Measurements from ENCODE around the gene LYSMD1. TPM values are rescaled to one million over a fixed set of nuclear protein-coding genes. Genes with fewer than 3 reads are reported as not detected.

LYSMD1 gene
- polyA plus RNA-seq, 1 donor (not counting 4 experiments of a cell fraction or from before 2014, with no cell fraction given) = 5.6 TPM

- Histone ChIP-seq H3K36me3 (ENCODE audit: control insufficient read depth in 2 of 2, extremely low read depth in 1 of 2, insufficient read depth in 2 of 2, low read length in 2 of 2) (peaks cover 14% of the 10 kb centered on the region in 2 experiments), H3K4me3 (ENCODE audit: control insufficient read depth in 2 of 3, extremely low read depth in 1 of 3, insufficient read depth in 2 of 3, low read depth in 1 of 3, low read length in 3 of 3) (no peak overlapping the region), H2AFZ (ENCODE audit: control insufficient read depth, low read length) (no peak overlapping the region), H4K20me1 (ENCODE audit: control insufficient read depth, extremely low read depth, insufficient read depth, low read length) (no peaks in the 10 kb centered on the region), H3K9me3 (ENCODE audit: control insufficient read depth, low read depth, low read length) (no peaks in the 10 kb centered on the region), H3K9me1 (ENCODE audit: control insufficient read depth, extremely low read depth, insufficient read depth, low read length) (no peaks in the 10 kb centered on the region), H3K9ac (ENCODE audit: control insufficient read depth, extremely low read depth, insufficient read depth, low read length) (no peak overlapping the region), H3K27me3 (ENCODE audit: control insufficient read depth, extremely low read depth, insufficient read depth, low read length) (no peaks in the 10 kb centered on the region), H3K4me2 (ENCODE audit: control insufficient read depth, extremely low read depth, insufficient read depth, low read depth, low read length) (peak overlapping the region; percentile 32), H3K4me1 (ENCODE audit: control insufficient read depth, extremely low read depth, insufficient read depth, low read length) (peaks cover 20% of the 10 kb centered on the region), H3K79me2 (ENCODE audit: control insufficient read depth, insufficient read depth, low read length) (peaks cover 36% of the 10 kb centered on the region), H3K27ac (ENCODE audit: control insufficient read depth, insufficient read depth, low read length) (peak overlapping the region; percentile 9)
- DNase-seq (ENCODE audit: low read depth, low spot score) = no peak
- dilution Hi-C loops (cut with MboI; ENCODE audit: extremely low pct_ligation_motif_present, low sequenced_read_pairs) = no loop called here
- no peak for TF ChIP-seq CTCF (optimal IDR thresholded peaks at IDR 0.05 in 1 of 3, IDR thresholded peaks at IDR 0.05 in 1 of 3, conservative IDR thresholded peaks at IDR 0.05 in 1 of 3; ENCODE audit: extremely low read depth in 1 of 3, insufficient read depth in 2 of 3, low read length in 3 of 3)
- no peak for TF ChIP-seq EZH2 (IDR thresholded peaks at IDR 0.05; ENCODE audit: low read length)
- no peak for FAIRE-seq
These were observed 21.5 kb upstream of the LYSMD1 start for GRCh38 chr1:151187205-151187604.

GRCh38 chr1:151184211-151184610 is 18.5 kb upstream of the LYSMD1 start:
- H3K36me3 ChIP-seq (ENCODE audit: control insufficient read depth in 2 of 2, extremely low read depth in 1 of 2, insufficient read depth in 2 of 2, low read length in 2 of 2) = peaks cover 18 to 31% of the 10 kb centered on the region in 2 experiments
- dilution Hi-C loops (cut with MboI; ENCODE audit: extremely low pct_ligation_motif_present, low sequenced_read_pairs) = no loop called here
- no peak overlapping the region for H2AFZ ChIP-seq (ENCODE audit: control insufficient read depth, low read length)

More at GRCh38 chr1:151184211-151184610, 18.5 kb upstream of the LYSMD1 start:
- no peaks in the 10 kb centered on the region for H3K9me1 ChIP-seq (ENCODE audit: control insufficient read depth, extremely low read depth, insufficient read depth, low read length)
- no peak overlapping the region for H3K9ac ChIP-seq (ENCODE audit: control insufficient read depth, extremely low read depth, insufficient read depth, low read length)
- TF ChIP-seq CTCF (optimal IDR thresholded peaks at IDR 0.05 in 1 of 3, IDR thresholded peaks at IDR 0.05 in 1 of 3, conservative IDR thresholded peaks at IDR 0.05 in 1 of 3; ENCODE audit: extremely low read depth in 1 of 3, insufficient read depth in 2 of 3, low read length in 3 of 3) (no peak), EZH2 (IDR thresholded peaks at IDR 0.05; ENCODE audit: low read length) (no peak)
- H3K9me3 ChIP-seq (ENCODE audit: control insufficient read depth, low read depth, low read length) = no peaks in the 10 kb centered on the region
- peaks cover 29% of the 10 kb centered on the region for H3K79me2 ChIP-seq (ENCODE audit: control insufficient read depth, insufficient read depth, low read length)
- no peak overlapping the region for H3K4me2 ChIP-seq (ENCODE audit: control insufficient read depth, extremely low read depth, insufficient read depth, low read depth, low read length)
- no peak overlapping the region for H3K4me3 ChIP-seq (ENCODE audit: control insufficient read depth in 2 of 3, extremely low read depth in 1 of 3, insufficient read depth in 2 of 3, low read depth in 1 of 3, low read length in 3 of 3)
- no peaks in the 10 kb centered on the region for H4K20me1 ChIP-seq (ENCODE audit: control insufficient read depth, extremely low read depth, insufficient read depth, low read length)
- H3K27ac ChIP-seq (ENCODE audit: control insufficient read depth, insufficient read depth, low read length) = no peak overlapping the region
- H3K4me1 ChIP-seq (ENCODE audit: control insufficient read depth, extremely low read depth, insufficient read depth, low read length) = peaks cover 19% of the 10 kb centered on the region
- no peaks in the 10 kb centered on the region for H3K27me3 ChIP-seq (ENCODE audit: control insufficient read depth, extremely low read depth, insufficient read depth, low read length)
- DNase-seq (ENCODE audit: low read depth, low spot score) (no peak), FAIRE-seq (no peak)
